ENCODE measurements around the gene PDK3. TPM values are rescaled to one million over a fixed set of nuclear protein-coding genes. Genes with fewer than 3 reads are reported as not detected.

The PDK3 gene
- total RNA-seq, 1 experiment from 2014 or later, result 6.6 TPM

DNA sequence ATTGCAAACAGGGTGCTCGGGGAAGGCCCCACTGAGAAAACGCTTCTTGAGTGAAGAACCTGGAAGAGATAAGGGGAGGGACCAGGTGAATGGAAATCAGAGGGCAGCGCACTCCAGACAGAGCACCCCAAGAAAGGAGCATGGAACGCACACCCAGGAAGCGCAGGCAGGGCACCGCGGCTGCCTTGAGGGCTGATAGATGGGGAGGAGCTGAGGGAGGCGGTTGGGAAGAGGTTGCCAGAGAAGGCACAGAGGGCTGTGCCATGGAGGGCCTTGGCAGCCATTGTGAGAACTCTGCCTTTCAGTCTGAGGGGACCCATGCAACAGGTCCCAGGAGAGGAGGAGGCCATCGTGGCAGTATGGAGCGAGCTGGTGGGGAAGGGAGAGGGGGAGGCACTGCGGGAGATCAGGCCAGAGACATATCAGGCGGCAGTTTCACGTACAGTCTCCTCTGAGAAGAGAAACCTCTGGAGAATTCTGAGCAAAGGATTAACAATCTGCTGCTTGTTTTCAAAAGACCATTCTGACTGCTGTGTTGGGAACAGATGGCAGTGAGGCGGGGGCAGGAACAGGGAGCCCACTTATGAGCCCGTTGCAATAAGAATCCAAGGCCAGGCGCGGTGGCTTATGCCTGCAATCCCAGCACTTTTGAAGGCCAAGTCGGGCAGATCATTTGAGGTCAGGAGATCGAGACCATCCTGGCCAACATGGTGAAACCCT is 98.4 kb downstream of the PDK3 start:
- intact Hi-C loops (cut with micrococcal nuclease; ENCODE audit: unreplicated experiment), result loop anchor here (5.0 kb wide), 1 partner anchor 166 kb away; no protein-coding TSS in a partner anchor
- Histone ChIP-seq H3K4me1 (ENCODE audit: insufficient read depth, low read length, poor library complexity, severe bottlenecking) (no peaks in the 10 kb centered on the region), H3K27me3 (replicated peaks; ENCODE audit: insufficient read depth, low read depth, low read length, poor library complexity) (peaks cover 11% of the 10 kb centered on the region), H3K4me3 (ENCODE audit: low read depth, low read length, poor library complexity, severe bottlenecking) (no peak overlapping the region), H3K27ac (ENCODE audit: low read depth, low read length, poor library complexity, severe bottlenecking) (no peak overlapping the region), H3K36me3 (ENCODE audit: insufficient read depth, low read length, poor library complexity, severe bottlenecking) (no peaks in the 10 kb centered on the region), H3K9me3 (ENCODE audit: low read depth, low read length, poor library complexity, severe bottlenecking) (no peaks in the 10 kb centered on the region)
- ChIA-PET POLR2A (ENCODE audit: low non-redundant PET) (no interaction called here), CTCF (no interaction called here)
- peak; percentile 10 for DNase-seq (ENCODE audit: low spot score)
- TF ChIP-seq, protein P1, sequence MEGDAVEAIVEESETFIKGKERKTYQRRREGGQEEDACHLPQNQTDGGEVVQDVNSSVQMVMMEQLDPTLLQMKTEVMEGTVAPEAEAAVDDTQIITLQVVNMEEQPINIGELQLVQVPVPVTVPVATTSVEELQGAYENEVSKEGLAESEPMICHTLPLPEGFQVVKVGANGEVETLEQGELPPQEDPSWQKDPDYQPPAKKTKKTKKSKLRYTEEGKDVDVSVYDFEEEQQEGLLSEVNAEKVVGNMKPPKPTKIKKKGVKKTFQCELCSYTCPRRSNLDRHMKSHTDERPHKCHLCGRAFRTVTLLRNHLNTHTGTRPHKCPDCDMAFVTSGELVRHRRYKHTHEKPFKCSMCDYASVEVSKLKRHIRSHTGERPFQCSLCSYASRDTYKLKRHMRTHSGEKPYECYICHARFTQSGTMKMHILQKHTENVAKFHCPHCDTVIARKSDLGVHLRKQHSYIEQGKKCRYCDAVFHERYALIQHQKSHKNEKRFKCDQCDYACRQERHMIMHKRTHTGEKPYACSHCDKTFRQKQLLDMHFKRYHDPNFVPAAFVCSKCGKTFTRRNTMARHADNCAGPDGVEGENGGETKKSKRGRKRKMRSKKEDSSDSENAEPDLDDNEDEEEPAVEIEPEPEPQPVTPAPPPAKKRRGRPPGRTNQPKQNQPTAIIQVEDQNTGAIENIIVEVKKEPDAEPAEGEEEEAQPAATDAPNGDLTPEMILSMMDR (conservative IDR thresholded peaks at IDR 0.05; ENCODE audit: low read depth, low read length), result no peak
- TF ChIP-seq EZH2 (IDR thresholded peaks at IDR 0.05; ENCODE audit: borderline replicate concordance, low read depth, low read length, poor library complexity, severe bottlenecking), result no peak
- no TSS peak for BruUV-seq (replicated peaks)

DNA sequence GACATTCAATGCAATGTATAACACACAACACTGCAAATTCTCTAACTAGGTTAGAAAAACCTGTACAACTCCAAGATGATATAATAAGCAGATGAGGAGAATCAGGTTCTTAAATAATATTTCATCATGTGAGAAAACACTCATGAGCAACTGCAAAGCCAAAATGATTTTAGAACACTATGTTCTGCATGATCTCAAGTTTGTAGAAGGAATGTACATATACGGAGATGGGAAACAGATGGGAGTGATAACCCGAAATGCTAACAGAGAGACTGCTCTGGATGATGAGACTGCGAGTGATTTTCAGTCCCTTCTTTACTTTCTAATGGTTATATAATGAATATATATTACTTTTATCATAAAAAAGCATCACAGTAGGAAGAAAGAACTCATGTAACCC is 101.2 kb downstream of the PDK3 start:
- CTCF ChIA-PET, result no interaction called here

DNA sequence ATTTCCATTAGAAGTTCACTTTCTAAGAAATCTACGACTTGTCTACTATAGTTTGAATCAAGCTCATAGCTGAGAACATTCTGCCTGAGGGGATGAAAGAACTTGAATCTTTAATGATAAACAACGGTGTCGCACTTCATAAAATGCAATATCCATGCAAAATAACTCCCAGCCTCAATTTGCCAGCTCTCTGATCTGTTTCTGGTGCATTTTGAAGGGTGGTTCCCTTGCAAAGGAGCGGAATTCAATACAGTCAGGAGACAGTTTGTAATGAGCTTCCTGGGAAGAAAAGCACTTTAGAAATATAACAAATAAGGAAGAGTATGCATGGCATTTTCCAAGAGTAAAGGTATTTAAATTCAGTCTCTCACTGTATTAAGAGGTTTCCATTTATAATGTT is 102.1 kb downstream of the PDK3 start:
- no peak overlapping the region for H3K4me3 ChIP-seq (ENCODE audit: low read depth, low read length, poor library complexity, severe bottlenecking)
- peaks cover 11% of the 10 kb centered on the region for H3K27me3 ChIP-seq (replicated peaks; ENCODE audit: insufficient read depth, low read depth, low read length, poor library complexity)
- TF ChIP-seq EZH2 (IDR thresholded peaks at IDR 0.05; ENCODE audit: borderline replicate concordance, low read depth, low read length, poor library complexity, severe bottlenecking), result no peak
- TF ChIP-seq, protein P1 (conservative IDR thresholded peaks at IDR 0.05; ENCODE audit: low read depth, low read length), result no peak
- ChIA-PET POLR2A (ENCODE audit: low non-redundant PET) (no interaction called here), CTCF (no interaction called here)
- intact Hi-C loops (cut with micrococcal nuclease; ENCODE audit: unreplicated experiment), result no loop called here
- no peaks in the 10 kb centered on the region for H3K4me1 ChIP-seq (ENCODE audit: insufficient read depth, low read length, poor library complexity, severe bottlenecking)
- BruUV-seq (replicated peaks), result no TSS peak
- H3K27ac ChIP-seq (ENCODE audit: low read depth, low read length, poor library complexity, severe bottlenecking), result no peak overlapping the region
- H3K36me3 ChIP-seq (ENCODE audit: insufficient read depth, low read length, poor library complexity, severe bottlenecking), result no peaks in the 10 kb centered on the region
- no peaks in the 10 kb centered on the region for H3K9me3 ChIP-seq (ENCODE audit: low read depth, low read length, poor library complexity, severe bottlenecking)
- no peak for DNase-seq (ENCODE audit: low spot score)

More for the DNA sequence above, 101.2 kb downstream of the PDK3 start:
- POLR2A ChIA-PET (ENCODE audit: low non-redundant PET), result no interaction called here
- TF ChIP-seq EZH2 (IDR thresholded peaks at IDR 0.05; ENCODE audit: borderline replicate concordance, low read depth, low read length, poor library complexity, severe bottlenecking), result no peak
- TF ChIP-seq, protein P1 (conservative IDR thresholded peaks at IDR 0.05; ENCODE audit: low read depth, low read length), result no peak
- Histone ChIP-seq H3K36me3 (ENCODE audit: insufficient read depth, low read length, poor library complexity, severe bottlenecking) (no peaks in the 10 kb centered on the region), H3K27me3 (replicated peaks; ENCODE audit: insufficient read depth, low read depth, low read length, poor library complexity) (peaks cover 11% of the 10 kb centered on the region), H3K4me3 (ENCODE audit: low read depth, low read length, poor library complexity, severe bottlenecking) (no peak overlapping the region), H3K4me1 (ENCODE audit: insufficient read depth, low read length, poor library complexity, severe bottlenecking) (no peaks in the 10 kb centered on the region), H3K9me3 (ENCODE audit: low read depth, low read length, poor library complexity, severe bottlenecking) (no peaks in the 10 kb centered on the region), H3K27ac (ENCODE audit: low read depth, low read length, poor library complexity, severe bottlenecking) (no peak overlapping the region)
- intact Hi-C loops (cut with micrococcal nuclease; ENCODE audit: unreplicated experiment), result no loop called here
- no peak for DNase-seq (ENCODE audit: low spot score)
- no TSS peak for BruUV-seq (replicated peaks)

All from A673 (cell line).